SU-DHL-6 (cell line): ENCODE results near the gene CTBS.

Experiments used
- CTCF ChIP-seq: fragments of 200-600 bp; sonication (generic); IDR thresholded peaks from one replicate; pipeline ENCODE4 v1.5.1; 2017; ENCODE audit warnings: antibody characterized with exemption, mild to moderate bottlenecking, low read length, moderate library complexity; ENCODE audit not compliant: insufficient read depth, poor library complexity, severe bottlenecking
- EZH2phosphoT487 ChIP-seq: fragments of 200-600 bp; sonication (generic), shearing (Covaris generic); conservative IDR thresholded peaks from 2 replicates; pipeline ENCODE4 v1.6.1; 2018; ENCODE audit warnings: mild to moderate bottlenecking, antibody characterized with exemption, low read length, moderate library complexity, mixed read lengths

- TF ChIP-seq CTCF (no peak), EZH2phosphoT487 (no peak)
Observed at GRCh38 chr1:84621553-84621952, 47.3 kb upstream of the CTBS start.
